HG02884 (cell line): ENCODE results near the gene EXOC3L4.
A peak's percentile ranks its signal among the peaks of the same experiment; 100 is the strongest.

ENCODE experiments used
- ATAC-seq: cut with Tn5 transposase; IDR thresholded peaks from one replicate; pipeline ENCODE4 v1.9.1; 2021; ENCODE audit warnings: mild to moderate bottlenecking, moderate library complexity; ENCODE audit not compliant: unreplicated experiment

Gene EXOC3L4

GRCh38 chr14:103070263-103070885, 24.2 kb upstream of the EXOC3L4 start:
- ATAC-seq = no peak

GRCh38 chr14:103070971-103071542, 23.5 kb upstream of the EXOC3L4 start:
- no peak for ATAC-seq

GRCh38 chr14:103071544-103072251, 22.8 kb upstream of the EXOC3L4 start:
- no peak for ATAC-seq

- ATAC-seq = no peak
Observed at GRCh38 chr14:103072595-103073366, 21.7 kb upstream of the EXOC3L4 start.

GRCh38 chr14:103073367-103073875, 21.1 kb upstream of the EXOC3L4 start:
- ATAC-seq = no peak

DNA sequence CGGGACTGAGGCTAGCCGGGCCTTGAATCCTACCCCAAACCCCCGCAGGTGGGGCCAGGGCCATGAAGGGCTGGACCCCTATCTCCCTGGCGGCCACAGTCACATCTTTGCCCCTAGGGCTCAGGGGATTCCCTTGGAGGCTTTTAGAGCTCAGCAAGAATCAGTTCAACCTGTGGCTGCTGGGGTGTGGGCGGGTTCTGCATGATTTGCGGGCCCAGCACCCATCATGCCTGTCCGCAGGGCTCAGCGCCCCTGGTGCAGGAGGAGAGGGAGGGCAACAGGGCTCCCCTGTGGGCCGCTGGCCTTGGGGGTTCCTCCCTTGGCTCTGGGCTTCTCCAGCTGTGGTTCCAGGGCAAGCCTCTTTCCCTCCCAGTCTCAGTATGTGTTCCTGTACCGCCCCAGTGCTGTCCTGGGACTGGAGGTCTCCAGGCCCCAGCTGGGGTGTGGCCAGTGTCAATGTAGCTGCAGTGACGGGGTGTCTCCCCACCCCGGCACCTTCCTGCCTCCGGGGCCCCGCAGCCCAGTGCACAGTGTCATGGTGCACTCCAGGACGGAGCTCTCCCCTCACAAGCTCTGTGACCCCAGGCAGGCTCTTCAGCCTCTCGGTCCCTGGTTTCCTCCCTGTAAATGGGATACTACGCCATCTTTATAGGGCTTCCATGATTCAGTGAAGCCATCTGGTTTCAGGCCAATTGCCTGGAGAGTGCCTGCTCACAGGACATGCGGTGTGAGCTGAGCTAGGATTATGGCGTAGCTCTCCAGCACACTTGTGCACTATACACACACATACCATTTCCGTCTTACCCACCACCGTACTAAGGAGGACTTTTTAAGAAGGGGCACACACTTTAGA, 20.4 kb upstream of the EXOC3L4 start:
- no peak for ATAC-seq

DNA sequence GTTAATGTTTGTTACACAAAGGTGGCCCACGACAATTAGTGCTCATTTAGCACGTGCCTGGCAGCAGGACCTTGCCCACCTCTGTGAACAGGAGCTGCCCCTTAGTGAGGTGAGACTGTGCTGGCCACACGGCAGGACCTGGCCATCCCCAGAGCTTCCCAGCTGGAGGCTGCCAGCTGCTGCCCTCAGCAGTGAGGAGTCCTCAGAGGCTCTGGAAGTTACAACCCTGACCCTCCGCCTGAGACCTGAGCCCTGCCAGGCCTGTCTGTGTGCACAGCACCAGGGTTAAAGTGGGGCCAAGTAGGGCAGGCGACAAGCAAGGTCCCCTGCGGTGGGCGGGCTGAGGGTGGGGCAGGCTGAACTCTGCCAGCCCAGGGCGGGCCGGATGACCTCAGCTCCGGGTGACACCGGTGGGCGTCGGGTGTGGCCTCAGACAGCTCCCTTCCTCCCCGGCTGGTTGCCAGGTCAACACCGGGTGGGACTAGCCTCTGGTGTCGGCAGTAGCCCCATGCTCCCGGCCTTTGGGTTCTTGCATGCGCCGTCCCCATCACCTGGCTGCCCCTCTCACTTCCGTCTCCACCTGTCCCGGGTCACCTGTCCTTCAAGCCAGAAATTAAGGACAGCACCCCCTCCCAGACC, 19.7 kb upstream of the EXOC3L4 start:
- ATAC-seq = no peak

DNA sequence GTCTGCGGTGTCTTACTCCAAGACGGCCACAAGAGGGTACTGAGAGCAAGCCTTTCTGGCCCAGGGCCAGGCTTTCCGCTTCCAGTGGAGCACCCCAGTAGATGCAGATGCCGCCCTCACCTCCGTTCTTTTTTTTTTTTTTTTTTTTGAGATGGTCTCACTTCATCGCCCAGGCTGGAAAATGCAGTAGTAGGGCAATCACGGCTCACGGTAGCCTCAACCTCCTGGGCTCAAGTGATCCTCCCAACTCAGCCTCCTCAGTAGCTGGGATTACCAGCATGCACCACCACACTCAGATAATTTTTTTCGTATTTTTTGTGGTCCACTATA, 16.1 kb upstream of the EXOC3L4 start:
- ATAC-seq = peak; percentile 44

DNA sequence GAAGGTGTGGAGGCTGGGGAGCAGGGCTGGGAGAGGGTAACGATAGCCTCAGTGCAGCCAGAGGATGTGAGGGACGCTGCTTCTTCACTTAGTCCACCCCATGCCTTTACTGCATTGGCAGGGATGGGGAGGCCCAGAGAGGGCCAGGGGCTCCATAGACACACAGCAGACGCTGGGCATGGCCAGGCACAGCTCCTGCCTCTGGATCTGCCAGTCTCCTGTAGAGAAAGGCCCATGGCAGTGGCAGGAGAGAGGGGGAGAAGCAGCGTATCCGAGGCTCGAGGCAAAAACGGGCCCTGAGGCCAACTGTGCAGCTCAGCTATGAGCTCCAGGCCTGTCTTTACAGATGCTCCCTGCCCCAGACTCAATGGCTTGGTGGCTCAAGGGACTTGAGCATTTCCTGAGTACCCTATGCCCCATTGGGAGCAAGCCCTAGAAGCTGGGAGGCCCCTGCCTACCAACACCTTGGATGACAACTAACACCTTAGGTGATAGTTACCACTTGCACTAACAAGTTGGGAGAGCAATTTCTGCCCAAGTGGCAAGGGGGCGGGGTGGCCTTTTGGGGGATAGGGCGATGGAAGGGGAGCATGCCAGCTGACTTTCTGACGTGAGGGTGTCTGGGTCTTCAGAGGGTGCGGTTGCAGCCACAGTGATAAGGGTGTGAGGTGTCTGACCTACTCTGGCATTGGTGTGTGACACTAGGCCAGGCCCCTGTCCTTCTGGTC, 15.5 kb upstream of the EXOC3L4 start:
- ATAC-seq = no peak

- ATAC-seq = no peak
Observed at GRCh38 chr14:103081951-103082350, 12.6 kb upstream of the EXOC3L4 start.

DNA sequence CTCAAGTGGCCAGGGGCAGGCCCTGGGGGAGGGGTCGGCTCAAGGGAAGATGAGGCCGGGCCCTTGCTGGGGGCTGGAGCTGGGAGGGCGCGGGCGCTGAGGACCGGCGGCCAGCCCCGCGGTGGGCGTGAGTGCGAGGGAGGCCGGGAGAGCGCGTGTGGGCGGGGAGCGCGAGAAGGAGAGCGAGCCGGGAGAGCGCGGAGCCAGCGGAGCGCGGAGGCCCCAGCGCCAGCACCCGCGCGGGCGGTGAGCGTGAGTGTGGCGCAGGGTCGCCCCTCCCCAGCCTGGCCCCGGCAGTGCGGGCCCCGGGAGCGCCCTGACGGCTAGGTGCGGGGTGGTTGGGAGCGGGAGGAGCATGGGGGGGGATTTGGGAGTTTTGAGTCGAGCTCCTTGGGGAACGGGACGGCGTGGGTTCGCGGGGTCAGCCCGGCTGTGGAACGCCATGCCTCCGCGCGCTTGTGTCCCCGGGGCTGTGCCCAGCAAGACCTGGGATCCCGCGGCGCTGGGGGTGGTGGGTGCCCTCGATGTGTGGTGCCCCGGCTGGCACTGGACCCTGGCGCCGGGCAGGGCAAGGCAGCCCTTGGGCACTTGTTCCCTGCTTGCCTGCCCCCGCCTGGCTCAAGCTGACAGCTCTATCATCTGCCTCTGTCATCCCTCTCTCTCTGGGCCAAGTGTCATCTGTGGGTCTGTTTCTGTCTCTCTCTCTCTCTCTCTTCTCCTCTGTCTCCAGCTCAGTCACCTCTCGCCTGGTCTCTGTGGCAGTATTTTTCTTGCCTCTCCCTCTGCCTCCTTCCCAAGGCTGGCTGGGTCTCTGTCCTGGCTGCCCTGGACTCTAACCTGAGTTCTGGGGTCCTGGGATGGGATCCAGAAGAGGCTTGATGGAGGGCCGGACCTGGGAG, 10.3 kb upstream of the EXOC3L4 start, which contains the start of gene LBHD2:
Gene LBHD2 (plus strand): TSS at position 190 of the 899 bp plus-strand sequence. CDS start 1,803 bp downstream, outside the sequence.
- no peak for ATAC-seq

DNA sequence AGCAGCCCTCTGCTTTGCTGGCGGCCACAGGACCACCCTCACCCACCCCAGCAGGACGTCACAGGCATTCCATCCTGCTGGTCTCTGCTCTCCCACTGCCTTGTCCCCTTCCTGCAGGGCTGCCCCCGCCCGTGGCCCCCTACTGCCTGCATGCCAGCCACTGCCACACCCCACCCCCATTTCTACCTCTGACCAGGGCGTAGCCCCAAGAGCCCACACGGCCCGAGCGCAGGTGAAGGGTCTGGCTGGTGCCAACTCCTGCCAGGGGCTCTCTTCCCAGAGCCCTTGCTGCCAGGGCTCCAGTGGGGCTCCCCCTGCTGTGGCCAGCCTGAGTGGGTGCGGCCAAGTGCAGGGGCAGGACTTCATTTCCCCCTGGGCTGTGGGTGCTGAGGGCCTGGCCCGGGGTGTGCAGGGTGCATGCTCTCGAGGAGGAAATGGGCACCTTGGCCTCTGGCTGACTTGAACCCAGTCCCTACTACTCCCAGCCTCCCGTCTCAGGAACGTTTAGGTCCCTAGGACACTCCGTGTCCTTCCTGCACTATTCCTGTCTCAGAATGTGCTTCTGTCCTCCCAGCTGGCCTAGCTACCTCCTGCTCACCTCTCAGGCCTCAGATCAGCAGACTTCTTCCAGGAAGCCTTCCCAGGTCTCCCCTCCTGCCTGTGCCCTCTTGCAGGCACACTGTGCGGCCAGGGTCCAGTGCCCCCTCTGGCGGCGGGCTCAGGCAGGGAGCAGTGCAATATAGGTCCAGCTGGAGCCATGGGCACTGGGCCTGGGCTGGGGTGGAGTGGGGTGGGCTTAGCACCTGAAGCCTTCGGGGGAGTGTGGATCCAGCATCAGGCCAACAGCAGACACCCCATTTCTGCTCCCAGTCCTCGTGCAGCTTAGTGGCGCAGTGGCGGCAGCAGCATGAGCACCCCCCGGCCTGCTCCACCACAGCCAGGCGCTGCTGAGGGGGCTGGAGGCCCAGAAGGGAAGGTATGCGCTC, 9.1 kb upstream of the EXOC3L4 start:
- no peak for ATAC-seq

DNA sequence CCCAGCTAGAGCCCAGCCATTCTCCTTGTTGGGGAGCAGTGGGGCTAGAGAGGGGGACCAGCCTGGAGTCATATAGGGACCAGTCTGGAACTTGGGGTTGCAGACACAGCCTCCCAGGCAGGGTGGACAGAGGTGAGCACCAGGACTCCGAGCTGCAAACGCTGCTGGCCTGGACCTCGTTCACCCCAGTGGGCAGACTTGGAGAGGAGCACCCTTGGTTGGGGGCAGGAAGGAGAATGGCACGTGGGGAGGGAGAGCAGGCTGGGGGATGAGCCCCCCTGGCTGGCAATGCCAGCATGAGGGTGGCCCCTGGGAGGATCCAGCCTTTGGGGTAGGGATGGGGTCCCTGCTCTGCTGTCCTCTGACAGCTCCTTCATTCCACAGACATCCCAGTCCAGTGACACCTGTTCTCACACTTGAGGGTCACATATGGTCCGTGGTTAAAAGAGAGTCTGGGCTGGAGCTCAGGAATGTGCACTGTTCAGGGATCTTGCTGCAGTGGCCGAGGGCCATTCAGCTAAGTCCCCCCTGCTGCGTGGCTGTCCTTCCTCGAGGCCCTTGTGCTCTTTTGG, 7.7 kb upstream of the EXOC3L4 start:
- ATAC-seq = no peak

DNA sequence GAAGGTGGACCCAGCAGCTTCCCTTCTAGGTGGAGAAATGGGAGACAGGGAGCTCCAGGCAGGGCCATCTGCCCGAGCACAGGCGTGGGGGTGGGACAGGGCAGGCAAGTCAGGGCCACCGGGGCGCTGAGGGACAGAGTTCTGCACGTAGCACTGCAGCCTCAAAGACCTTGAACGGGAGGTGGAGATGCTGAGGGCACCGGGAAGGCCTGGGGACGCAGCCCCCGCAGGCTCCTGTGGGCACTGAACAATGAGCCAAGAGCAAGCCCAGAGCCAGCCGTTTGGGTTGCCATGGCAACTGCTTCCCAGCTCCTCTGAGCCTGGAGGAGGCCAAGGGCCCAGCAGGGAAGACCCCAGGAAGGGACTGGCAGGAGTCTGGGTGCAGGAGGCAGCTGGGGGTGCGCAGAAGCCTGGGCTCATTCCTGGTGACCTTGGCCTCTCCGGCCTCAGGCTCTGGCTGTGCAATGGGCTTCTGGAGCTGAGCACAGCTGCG, 7.1 kb upstream of the EXOC3L4 start:
- no peak for ATAC-seq

GRCh38 chr14:103088921-103089320, 5.6 kb upstream of the EXOC3L4 start:
- ATAC-seq = no peak
